Cardiac fibroblast (primary cell): ENCODE data around the gene RPL3.

Source experiments
- DNase-seq, 2 donors: peaks; one replicate each; pipeline versions ENCODE4 v3.0.0 to v3.0.0-alpha.2; 2010; ENCODE audit warnings: low read depth in 2 of 2
- H3K4me3 ChIP-seq, 2 donors: replicated peaks in 1 of 2; 1 replicate in 1 of 2; 2 replicates in 1 of 2; pipeline ENCODE4 v1.5.1; 2011; ENCODE audit warnings: low read depth in 2 of 2, low read length in 2 of 2, mild to moderate bottlenecking in 2 of 2, moderate library complexity in 1 of 2
- TF ChIP-seq, protein P1 (sequence below): IDR thresholded peaks from one replicate; pipeline ENCODE4 v1.5.1; 2011; ENCODE audit warnings: low read depth, mild to moderate bottlenecking, low read length, inconsistent platforms

RPL3 gene

DNA sequence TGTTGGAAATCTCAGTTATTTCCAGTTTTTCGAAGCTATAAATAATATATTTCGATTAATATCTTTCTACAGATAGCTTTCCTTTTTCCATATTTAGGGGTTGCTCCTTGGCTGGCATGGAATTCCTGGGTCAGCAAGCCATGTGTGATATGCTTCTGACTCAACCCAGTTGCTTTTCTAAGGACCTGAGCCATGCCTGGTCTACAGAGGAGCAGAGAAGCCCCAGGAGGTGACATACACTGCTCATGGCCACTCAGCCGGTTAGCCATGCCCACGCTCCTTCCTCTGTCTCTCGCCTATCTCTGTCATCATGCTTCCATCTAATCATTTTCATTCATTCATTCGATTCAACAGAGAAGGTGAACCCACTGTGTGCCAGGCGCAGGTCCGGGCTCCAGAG is 51.4 kb downstream of the RPL3 start:
- TF ChIP-seq, protein P1, sequence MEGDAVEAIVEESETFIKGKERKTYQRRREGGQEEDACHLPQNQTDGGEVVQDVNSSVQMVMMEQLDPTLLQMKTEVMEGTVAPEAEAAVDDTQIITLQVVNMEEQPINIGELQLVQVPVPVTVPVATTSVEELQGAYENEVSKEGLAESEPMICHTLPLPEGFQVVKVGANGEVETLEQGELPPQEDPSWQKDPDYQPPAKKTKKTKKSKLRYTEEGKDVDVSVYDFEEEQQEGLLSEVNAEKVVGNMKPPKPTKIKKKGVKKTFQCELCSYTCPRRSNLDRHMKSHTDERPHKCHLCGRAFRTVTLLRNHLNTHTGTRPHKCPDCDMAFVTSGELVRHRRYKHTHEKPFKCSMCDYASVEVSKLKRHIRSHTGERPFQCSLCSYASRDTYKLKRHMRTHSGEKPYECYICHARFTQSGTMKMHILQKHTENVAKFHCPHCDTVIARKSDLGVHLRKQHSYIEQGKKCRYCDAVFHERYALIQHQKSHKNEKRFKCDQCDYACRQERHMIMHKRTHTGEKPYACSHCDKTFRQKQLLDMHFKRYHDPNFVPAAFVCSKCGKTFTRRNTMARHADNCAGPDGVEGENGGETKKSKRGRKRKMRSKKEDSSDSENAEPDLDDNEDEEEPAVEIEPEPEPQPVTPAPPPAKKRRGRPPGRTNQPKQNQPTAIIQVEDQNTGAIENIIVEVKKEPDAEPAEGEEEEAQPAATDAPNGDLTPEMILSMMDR: no peak
- DNase-seq: no peak
- no peak overlapping the region for H3K4me3 ChIP-seq

DNA sequence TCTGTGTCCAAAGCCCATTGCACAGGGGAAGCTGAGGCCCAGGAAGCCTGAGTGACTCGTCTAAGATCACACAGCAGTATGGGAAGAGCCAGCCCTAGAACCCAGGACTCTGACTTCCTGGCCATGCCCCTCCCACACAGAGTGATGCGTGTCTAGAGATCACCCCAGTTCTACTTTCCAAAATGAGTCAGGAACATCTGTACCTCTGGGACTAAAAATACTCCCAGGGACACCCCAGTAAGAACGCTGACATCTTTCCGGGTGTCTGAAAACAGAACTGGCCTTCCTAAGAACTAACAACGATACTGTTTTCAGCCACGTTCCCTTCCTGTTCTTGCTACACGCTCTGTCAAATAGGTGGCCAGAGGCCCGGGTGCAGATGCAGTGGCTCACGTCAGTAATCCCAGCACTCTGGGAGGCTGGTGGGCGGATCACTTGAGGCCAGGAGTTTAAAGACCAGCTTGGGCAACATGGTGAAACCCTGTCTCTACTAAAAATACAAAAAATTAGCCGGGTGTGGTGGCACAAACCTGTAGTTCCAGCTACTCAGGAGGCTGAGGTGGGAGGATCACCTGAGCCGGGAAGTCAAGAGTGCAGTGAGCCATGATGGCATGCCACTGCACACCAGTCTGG is 52.9 kb downstream of the RPL3 start:
- TF ChIP-seq, protein P1: no peak

DNA sequence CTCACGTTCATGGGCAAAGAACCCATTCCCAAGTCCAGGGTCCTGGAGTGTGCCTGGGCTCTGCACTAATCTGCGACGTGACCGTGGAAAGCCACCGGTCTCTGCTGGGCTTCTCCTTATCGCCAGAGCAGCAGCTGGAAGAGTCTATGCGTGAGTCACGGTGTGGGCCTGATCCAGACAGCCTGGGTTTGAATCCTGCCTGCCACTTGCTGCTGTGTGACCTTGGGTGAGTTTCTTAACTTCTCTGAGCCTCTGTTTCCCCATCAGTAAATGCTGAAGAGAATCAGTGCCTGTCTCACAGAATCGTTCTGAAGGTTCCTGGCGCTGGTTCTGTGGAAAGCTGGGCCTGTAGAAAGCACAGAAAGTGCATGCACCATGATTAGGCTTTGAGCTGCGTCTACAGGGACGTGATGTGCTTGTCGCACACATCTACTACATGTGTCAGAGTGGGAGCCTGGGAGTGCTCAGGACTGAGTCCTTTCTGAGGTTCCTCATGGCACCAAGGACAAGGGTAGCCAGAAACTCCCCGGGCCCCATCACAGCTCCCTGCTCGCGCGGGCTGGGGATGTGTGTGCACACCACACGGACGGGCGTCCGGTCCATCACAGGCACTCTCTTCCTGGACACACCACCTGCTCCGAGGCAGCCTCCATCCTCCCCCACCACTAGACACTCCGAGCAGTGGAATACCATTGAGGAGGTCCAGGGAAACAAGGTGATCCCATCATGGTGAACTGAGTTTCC is 54.1 kb downstream of the RPL3 start:
- DNase-seq: no peak
- TF ChIP-seq, protein P1: no peak
- no peak overlapping the region for H3K4me3 ChIP-seq

More for the DNA sequence above, 52.9 kb downstream of the RPL3 start:
- DNase-seq: peak; percentile 40 to 60
- H3K4me3 ChIP-seq: no peak overlapping the region

- no peak for DNase-seq
- TF ChIP-seq, protein P1: no peak
- H3K4me3 ChIP-seq: no peak overlapping the region
Measured at GRCh38 chr22:39264349-39265038, 54.9 kb downstream of the RPL3 start.

DNA sequence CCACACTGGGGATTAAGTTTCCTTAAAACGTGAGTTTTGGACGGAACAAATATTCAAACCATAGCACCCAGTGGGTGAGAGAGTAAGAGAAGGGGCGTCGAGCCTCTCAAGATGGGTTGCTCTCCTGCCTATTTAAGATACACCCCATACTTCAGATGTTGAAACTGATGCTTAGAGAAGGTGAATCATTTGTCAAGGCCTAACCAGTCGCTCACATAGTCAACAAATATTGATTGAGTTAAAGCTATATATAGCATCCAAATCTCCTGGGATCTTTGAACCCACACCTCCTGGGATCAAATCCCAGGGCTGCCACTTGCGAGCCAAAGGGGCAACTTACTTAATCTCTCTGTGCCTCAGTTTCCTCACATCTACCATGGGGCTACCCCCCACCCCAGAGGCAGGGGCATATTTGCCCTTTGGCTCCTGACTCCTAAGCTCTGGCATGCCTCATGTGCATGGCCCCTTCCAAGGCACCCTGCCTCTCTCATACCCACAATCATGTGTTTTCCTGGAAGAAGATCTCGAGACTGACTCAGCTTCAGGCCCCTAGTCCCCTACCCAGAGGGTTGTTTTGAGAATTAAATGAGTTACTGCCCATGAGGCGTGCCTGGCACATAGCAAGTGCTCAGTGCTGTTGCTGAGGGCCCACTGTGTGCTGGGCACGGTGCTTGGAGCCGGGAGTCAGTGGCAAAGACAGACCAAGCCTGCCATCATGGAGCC is 55.6 kb downstream of the RPL3 start:
- no peak for DNase-seq
- TF ChIP-seq, protein P1: no peak
- no peak overlapping the region for H3K4me3 ChIP-seq
